A549 (cell line): Measurements from ENCODE around the gene ARMC9.

ENCODE experiments used
- CBX2 ChIP-seq: fragments of 200-600 bp; sonication (generic); IDR thresholded peaks from 2 replicates; pipeline ENCODE4 v1.6.1; 2016; ENCODE audit warnings: low read depth, mild to moderate bottlenecking, borderline replicate concordance
- CHD2 ChIP-seq: fragments of 150-350 bp; IDR thresholded peaks from 2 replicates; pipeline ENCODE4 v1.6.1; 2014; ENCODE audit warnings: low read length; ENCODE audit not compliant: partially characterized antibody
- CTCF ChIP-seq: fragments of >200 bp; sonication (Bioruptor Twin); formaldehyde crosslinking; IDR thresholded peaks from 3 replicates; pipeline ENCODE4 v1.5.1; 2016
- EP300 ChIP-seq, 2 experiments: fragments of >200 bp; sonication (Bioruptor Twin); formaldehyde crosslinking; IDR thresholded peaks; 2 replicates in 1 of 2; 3 replicates in 1 of 2; pipeline ENCODE4 v1.6.1; 2016 to 2017
- HOXA7 ChIP-seq: fragments of 250-450 bp; sonication (Bioruptor Pico); IDR thresholded peaks from 2 replicates; pipeline ENCODE4 v1.5.0; 2020; ENCODE audit warnings: mild to moderate bottlenecking, moderate library complexity
- JUN ChIP-seq, 2 experiments: fragments of >200 bp; sonication (Bioruptor Twin); formaldehyde crosslinking; IDR thresholded peaks; 2 replicates in 1 of 2; 3 replicates in 1 of 2; pipeline ENCODE4 v1.6.1; 2016 to 2017
- MAZ ChIP-seq: fragments of 150-350 bp; IDR thresholded peaks from 2 replicates; pipeline ENCODE4 v1.6.1; 2014; ENCODE audit warnings: antibody characterized with exemption, low read depth, low read length, borderline replicate concordance
- PBX3 ChIP-seq: IDR thresholded peaks from 2 replicates; pipeline ENCODE4 v1.6.1; 2012
- POLR2A ChIP-seq: IDR thresholded peaks from 2 replicates; pipeline ENCODE4 v1.6.1; 2012; ENCODE audit warnings: mild to moderate bottlenecking, low read length
- RAD21 ChIP-seq, 2 experiments: fragments of >200 bp in 1 of 2; sonication (Bioruptor Twin) in 1 of 2; formaldehyde crosslinking in 1 of 2; IDR thresholded peaks in 1 of 2; conservative IDR thresholded peaks in 1 of 2; 2 replicates in 1 of 2; 3 replicates in 1 of 2; pipeline ENCODE4 v1.6.1; 2012 to 2018; ENCODE audit warnings: inconsistent platforms in 1 of 2
- RARB ChIP-seq: fragments of 250-450 bp; sonication (Bioruptor Pico); IDR thresholded peaks from 2 replicates; pipeline ENCODE4 v1.8.0; 2021; ENCODE audit warnings: mild to moderate bottlenecking, moderate library complexity
- TF ChIP-seq, protein P1 (sequence below): fragments of 200-600 bp; sonication (generic); IDR thresholded peaks from 2 replicates; pipeline ENCODE4 v1.6.1; 2016; ENCODE audit warnings: antibody characterized with exemption, mild to moderate bottlenecking, moderate library complexity
- TF ChIP-seq, protein P2 (sequence below): IDR thresholded peaks from 2 replicates; pipeline ENCODE4 v1.6.1; 2012; ENCODE audit warnings: low read depth, borderline replicate concordance

DNA sequence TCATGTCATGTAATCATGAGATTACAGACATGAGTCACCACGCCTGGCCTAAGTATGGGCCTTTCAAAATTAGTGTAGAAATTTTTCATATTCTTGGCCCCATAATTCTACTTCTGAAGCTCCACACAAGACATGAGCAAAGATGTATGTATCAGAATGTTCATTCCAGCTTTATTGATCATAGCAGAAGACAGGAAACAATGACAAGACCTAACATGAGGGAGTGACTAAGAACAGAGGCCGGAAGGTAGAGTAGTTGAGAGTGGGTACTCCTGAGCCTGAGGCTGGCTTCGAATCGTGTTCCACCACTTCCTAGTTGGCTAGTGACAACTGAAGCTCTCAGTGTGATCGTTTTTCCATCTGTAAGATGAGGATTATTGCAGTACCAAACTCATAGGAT, 89.3 kb downstream of the ARMC9 start:
- no peak for TF ChIP-seq RAD21 (conservative IDR thresholded peaks at IDR 0.05 in 1 of 2, IDR thresholded peaks at IDR 0.05 in 1 of 2)
- TF ChIP-seq CHD2, result no peak
- no peak for TF ChIP-seq CBX2
- TF ChIP-seq CTCF, result no peak
- no peak for TF ChIP-seq HOXA7
- no peak for TF ChIP-seq POLR2A
- no peak for TF ChIP-seq RARB (CRISPR knock-in tag)
- TF ChIP-seq JUN (IDR thresholded peaks at IDR 0.05), result no peak
- TF ChIP-seq, protein P1, sequence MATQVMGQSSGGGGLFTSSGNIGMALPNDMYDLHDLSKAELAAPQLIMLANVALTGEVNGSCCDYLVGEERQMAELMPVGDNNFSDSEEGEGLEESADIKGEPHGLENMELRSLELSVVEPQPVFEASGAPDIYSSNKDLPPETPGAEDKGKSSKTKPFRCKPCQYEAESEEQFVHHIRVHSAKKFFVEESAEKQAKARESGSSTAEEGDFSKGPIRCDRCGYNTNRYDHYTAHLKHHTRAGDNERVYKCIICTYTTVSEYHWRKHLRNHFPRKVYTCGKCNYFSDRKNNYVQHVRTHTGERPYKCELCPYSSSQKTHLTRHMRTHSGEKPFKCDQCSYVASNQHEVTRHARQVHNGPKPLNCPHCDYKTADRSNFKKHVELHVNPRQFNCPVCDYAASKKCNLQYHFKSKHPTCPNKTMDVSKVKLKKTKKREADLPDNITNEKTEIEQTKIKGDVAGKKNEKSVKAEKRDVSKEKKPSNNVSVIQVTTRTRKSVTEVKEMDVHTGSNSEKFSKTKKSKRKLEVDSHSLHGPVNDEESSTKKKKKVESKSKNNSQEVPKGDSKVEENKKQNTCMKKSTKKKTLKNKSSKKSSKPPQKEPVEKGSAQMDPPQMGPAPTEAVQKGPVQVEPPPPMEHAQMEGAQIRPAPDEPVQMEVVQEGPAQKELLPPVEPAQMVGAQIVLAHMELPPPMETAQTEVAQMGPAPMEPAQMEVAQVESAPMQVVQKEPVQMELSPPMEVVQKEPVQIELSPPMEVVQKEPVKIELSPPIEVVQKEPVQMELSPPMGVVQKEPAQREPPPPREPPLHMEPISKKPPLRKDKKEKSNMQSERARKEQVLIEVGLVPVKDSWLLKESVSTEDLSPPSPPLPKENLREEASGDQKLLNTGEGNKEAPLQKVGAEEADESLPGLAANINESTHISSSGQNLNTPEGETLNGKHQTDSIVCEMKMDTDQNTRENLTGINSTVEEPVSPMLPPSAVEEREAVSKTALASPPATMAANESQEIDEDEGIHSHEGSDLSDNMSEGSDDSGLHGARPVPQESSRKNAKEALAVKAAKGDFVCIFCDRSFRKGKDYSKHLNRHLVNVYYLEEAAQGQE, result no peak
- no peak for TF ChIP-seq PBX3
- TF ChIP-seq EP300 (IDR thresholded peaks at IDR 0.05), result no peak
- TF ChIP-seq, protein P2, sequence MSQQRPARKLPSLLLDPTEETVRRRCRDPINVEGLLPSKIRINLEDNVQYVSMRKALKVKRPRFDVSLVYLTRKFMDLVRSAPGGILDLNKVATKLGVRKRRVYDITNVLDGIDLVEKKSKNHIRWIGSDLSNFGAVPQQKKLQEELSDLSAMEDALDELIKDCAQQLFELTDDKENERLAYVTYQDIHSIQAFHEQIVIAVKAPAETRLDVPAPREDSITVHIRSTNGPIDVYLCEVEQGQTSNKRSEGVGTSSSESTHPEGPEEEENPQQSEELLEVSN, result no peak
- TF ChIP-seq MAZ, result no peak
